Upper lobe of left lung (tissue), 4 donors: ENCODE results near the gene GON4L.

Experiments used
- POLR2A ChIP-seq, 4 donors: fragments of 450-650 bp; IDR thresholded peaks; one replicate each; pipeline ENCODE4 v1.5.1; 2016 to 2017; ENCODE audit warnings: antibody characterized with exemption in 4 of 4, mild to moderate bottlenecking in 2 of 4
- TF ChIP-seq, protein P1 (sequence below), 6 experiments: fragments of 450-650 bp in 4 of 6; fragments of 200-600 bp in 2 of 6; sonication (generic) in 2 of 6; IDR thresholded peaks; one replicate each; pipeline ENCODE4 v1.5.1; 2016 to 2019; ENCODE audit warnings: antibody characterized with exemption in 6 of 6

DNA sequence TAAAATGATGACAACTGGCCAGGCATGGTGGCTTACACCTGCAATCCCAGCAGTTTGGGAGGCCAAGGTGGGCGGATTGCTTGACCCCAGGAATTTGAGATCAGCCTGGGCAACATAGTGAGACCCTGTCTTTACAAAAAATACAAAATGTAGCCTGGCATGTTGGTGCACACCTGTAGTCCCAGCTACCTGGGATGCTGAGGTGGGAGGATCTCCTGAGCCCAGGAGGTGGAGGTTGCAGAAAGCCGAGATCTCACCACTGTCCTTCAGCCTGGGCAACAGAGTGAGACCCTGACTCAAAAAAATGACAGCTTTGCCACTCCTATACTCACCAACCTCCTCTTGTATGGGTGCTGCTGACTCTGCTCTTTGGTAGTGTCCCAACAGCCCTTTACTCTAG, 20.9 kb upstream of the GON4L start:
- TF ChIP-seq, protein P1, sequence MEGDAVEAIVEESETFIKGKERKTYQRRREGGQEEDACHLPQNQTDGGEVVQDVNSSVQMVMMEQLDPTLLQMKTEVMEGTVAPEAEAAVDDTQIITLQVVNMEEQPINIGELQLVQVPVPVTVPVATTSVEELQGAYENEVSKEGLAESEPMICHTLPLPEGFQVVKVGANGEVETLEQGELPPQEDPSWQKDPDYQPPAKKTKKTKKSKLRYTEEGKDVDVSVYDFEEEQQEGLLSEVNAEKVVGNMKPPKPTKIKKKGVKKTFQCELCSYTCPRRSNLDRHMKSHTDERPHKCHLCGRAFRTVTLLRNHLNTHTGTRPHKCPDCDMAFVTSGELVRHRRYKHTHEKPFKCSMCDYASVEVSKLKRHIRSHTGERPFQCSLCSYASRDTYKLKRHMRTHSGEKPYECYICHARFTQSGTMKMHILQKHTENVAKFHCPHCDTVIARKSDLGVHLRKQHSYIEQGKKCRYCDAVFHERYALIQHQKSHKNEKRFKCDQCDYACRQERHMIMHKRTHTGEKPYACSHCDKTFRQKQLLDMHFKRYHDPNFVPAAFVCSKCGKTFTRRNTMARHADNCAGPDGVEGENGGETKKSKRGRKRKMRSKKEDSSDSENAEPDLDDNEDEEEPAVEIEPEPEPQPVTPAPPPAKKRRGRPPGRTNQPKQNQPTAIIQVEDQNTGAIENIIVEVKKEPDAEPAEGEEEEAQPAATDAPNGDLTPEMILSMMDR (IDR thresholded peaks at IDR 0.05), result no peak
- no peak for TF ChIP-seq POLR2A (IDR thresholded peaks at IDR 0.05)
